Right hindlimb (tissue), 1 donor: Measurements from ENCODE around the gene ASB13.

ENCODE experiments used
- DNase-seq: peaks from one replicate; pipeline ENCODE4 v3.0.0-alpha.2; 2018

ASB13 gene

GRCh38 chr10:5668429-5668828 is 2.0 kb upstream of the ASB13 start:
- no peak for DNase-seq

GRCh38 chr10:5666841-5667630 is 641 bp upstream of the ASB13 start:
- no peak for DNase-seq

GRCh38 chr10:5665373-5666007 is 905 bp downstream of the ASB13 start:
- DNase-seq, result no peak

- DNase-seq, result no peak
Observed at GRCh38 chr10:5663692-5664427, 2.5 kb downstream of the ASB13 start.

- no peak for DNase-seq
Observed at GRCh38 chr10:5662708-5663579, 3.5 kb downstream of the ASB13 start.

GRCh38 chr10:5661043-5661442 is 5.4 kb downstream of the ASB13 start:
- DNase-seq, result no peak

- no peak for DNase-seq
Observed at GRCh38 chr10:5659702-5660528, 6.5 kb downstream of the ASB13 start.

GRCh38 chr10:5658871-5659618 is 7.3 kb downstream of the ASB13 start:
- DNase-seq, result no peak

GRCh38 chr10:5656737-5657579 is 9.4 kb downstream of the ASB13 start:
- no peak for DNase-seq

GRCh38 chr10:5655121-5655520 is 11.3 kb downstream of the ASB13 start:
- DNase-seq, result no peak

GRCh38 chr10:5654218-5654755 is 12.1 kb downstream of the ASB13 start:
- no peak for DNase-seq

- no peak for DNase-seq
Observed at GRCh38 chr10:5652746-5653145, 13.6 kb downstream of the ASB13 start.

GRCh38 chr10:5651388-5651764 is 15.0 kb downstream of the ASB13 start:
- DNase-seq, result no peak

GRCh38 chr10:5650664-5651387 is 15.6 kb downstream of the ASB13 start:
- no peak for DNase-seq

GRCh38 chr10:5649746-5650145 is 16.6 kb downstream of the ASB13 start:
- DNase-seq, result no peak

- DNase-seq, result no peak
Observed at GRCh38 chr10:5648494-5649457, 17.6 kb downstream of the ASB13 start.

GRCh38 chr10:5647507-5648240 is 18.7 kb downstream of the ASB13 start:
- DNase-seq, result no peak
